Colonic mucosa (tissue), 4 donors: ENCODE data around the gene NEIL3. TPM values are rescaled to one million over a fixed set of nuclear protein-coding genes. Genes with fewer than 3 reads are reported as not detected.

Experiments
- DNase-seq: peaks from one replicate; pipeline ENCODE4 v3.0.0-alpha.2; 2020
- H3K27ac ChIP-seq: fragments of 200-600 bp; one replicate; pipeline ENCODE4 v1.8.0; 2021
- H3K27me3 ChIP-seq: fragments of 200-600 bp; one replicate; pipeline ENCODE4 v1.8.0; 2021
- H3K36me3 ChIP-seq: fragments of 200-600 bp; one replicate; pipeline ENCODE4 v1.8.0; 2021
- H3K4me1 ChIP-seq: fragments of 200-600 bp; one replicate; pipeline ENCODE4 v1.8.0; 2021; ENCODE audit warnings: mild to moderate bottlenecking
- H3K4me3 ChIP-seq: fragments of 200-600 bp; one replicate; pipeline ENCODE4 v1.8.0; 2021
- H3K9ac ChIP-seq, 2 donors: one replicate each; pipeline ENCODE4 v1.7.0; 2013; ENCODE audit warnings: control low read depth in 2 of 2, low read depth in 2 of 2, low read length in 2 of 2
- H3K9me3 ChIP-seq: fragments of 200-600 bp; one replicate; pipeline ENCODE4 v1.8.0; 2021
- intact Hi-C: fragments of 100-400 bp; cut with DNase I; formaldehyde crosslinking; loops from one replicate; pipeline ENCODE4 v1.14.1; 2022
- total RNA-seq, 2 donors: library from RNA; stranded (reverse); fragmentation: NEBNext Ultra II Directional in 1 of 2; extraction: Animal tissue kit (Norgen Biotek cat#: 25700) in 1 of 2; gene quantifications; one replicate each; pipeline ENCODE4 v1.2.1, GENCODE V29; 2021
- TF ChIP-seq, protein P1 (sequence below): fragments of 200-600 bp; IDR thresholded peaks from one replicate; pipeline ENCODE4 v1.8.0; 2022; ENCODE audit warnings: antibody characterized with exemption, mild to moderate bottlenecking
- donor health status: healthy.
- donor health status: DM: no; HTN: no; CAD: no.
- donor health status: DM: no; HTN: no; CAD: no.

The NEIL3 gene
- total RNA-seq, 2 donors from 2014 or later: 2.5 to 6.1 TPM

DNA sequence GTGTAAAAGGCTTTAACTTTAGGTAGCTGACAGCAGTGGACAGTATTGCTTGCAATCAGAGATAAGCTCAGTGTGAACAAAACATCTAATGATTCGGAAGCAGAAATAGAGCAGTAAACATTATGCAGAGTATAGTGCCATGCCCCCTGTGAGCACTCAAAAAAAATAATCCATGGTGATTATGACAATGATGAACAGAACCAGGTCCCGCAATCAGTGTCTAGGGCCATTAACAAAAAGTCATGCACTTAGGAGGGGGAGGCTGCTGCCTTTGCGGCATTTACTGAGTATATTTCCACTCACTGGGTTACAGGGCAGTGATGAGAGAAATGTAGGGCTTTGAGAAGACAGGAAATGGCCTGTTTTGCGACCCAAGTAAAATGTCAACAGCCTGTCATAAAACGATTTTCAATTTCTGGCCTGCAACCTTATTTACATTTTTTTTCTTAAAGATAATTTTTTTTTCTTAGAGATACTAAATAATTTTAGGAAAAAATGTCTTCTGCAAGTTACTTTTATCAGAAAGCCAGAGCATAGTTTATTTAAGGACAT, 27.3 kb upstream of the NEIL3 start:
- no peaks in the 10 kb centered on the region for H3K27me3 ChIP-seq
- H3K4me1 ChIP-seq: no peaks in the 10 kb centered on the region
- H3K9ac ChIP-seq: no peak overlapping the region
- intact Hi-C loops: no loop called here
- no peak for DNase-seq
- TF ChIP-seq, protein P1, sequence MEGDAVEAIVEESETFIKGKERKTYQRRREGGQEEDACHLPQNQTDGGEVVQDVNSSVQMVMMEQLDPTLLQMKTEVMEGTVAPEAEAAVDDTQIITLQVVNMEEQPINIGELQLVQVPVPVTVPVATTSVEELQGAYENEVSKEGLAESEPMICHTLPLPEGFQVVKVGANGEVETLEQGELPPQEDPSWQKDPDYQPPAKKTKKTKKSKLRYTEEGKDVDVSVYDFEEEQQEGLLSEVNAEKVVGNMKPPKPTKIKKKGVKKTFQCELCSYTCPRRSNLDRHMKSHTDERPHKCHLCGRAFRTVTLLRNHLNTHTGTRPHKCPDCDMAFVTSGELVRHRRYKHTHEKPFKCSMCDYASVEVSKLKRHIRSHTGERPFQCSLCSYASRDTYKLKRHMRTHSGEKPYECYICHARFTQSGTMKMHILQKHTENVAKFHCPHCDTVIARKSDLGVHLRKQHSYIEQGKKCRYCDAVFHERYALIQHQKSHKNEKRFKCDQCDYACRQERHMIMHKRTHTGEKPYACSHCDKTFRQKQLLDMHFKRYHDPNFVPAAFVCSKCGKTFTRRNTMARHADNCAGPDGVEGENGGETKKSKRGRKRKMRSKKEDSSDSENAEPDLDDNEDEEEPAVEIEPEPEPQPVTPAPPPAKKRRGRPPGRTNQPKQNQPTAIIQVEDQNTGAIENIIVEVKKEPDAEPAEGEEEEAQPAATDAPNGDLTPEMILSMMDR: no peak
- no peak overlapping the region for H3K4me3 ChIP-seq
- no peak overlapping the region for H3K27ac ChIP-seq
- H3K36me3 ChIP-seq: no peaks in the 10 kb centered on the region
- H3K9me3 ChIP-seq: no peaks in the 10 kb centered on the region

DNA sequence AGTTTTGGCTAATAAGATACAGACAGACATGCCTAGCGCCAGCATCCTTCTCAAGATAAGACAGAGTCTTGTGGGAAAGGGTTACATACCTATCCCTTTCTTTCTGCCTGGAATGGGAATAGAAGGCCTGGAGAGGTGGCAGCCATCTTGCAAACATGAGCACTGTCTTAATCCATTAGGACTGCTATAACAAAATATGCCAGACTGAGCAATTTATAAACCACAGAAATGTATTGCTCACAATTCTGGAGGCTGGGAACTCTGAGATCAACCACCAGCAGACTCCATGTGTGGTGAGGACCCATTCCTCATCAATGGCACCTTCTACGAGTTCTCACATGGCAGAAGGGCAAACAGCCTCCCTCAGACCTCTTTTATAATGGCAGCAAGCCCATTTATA, 26.5 kb upstream of the NEIL3 start:
- Histone ChIP-seq H3K4me1 (no peaks in the 10 kb centered on the region), H3K27ac (no peak overlapping the region), H3K9me3 (no peaks in the 10 kb centered on the region), H3K4me3 (no peak overlapping the region), H3K36me3 (no peaks in the 10 kb centered on the region), H3K9ac (no peak overlapping the region), H3K27me3 (no peaks in the 10 kb centered on the region)
- TF ChIP-seq, protein P1: no peak
- DNase-seq: no peak
- intact Hi-C loops: no loop called here

DNA sequence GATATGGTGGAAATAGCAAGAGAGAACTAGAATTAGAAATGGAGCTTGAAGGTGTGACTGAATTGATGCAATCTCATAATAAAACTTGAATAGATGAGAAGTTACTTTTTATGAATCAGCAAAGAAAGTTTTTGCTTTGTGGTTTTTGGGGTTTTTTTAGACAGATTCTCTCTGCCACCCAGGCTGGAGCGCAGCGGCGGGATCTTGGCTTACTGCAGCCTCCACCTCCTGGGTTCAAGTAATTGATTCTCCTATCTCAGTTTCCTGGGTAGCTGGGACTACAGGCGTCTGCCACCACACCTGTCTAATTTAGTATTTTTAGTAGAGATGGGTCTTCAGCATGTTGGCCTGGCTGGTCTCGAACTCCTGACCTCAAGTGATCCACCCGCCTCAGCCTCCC, 23.7 kb upstream of the NEIL3 start:
- intact Hi-C loops: no loop called here
- Histone ChIP-seq H3K9me3 (no peaks in the 10 kb centered on the region), H3K27me3 (no peaks in the 10 kb centered on the region), H3K9ac (no peak overlapping the region), H3K27ac (no peak overlapping the region), H3K4me3 (no peak overlapping the region), H3K36me3 (no peaks in the 10 kb centered on the region), H3K4me1 (no peaks in the 10 kb centered on the region)
- TF ChIP-seq, protein P1: no peak
- DNase-seq: no peak

DNA sequence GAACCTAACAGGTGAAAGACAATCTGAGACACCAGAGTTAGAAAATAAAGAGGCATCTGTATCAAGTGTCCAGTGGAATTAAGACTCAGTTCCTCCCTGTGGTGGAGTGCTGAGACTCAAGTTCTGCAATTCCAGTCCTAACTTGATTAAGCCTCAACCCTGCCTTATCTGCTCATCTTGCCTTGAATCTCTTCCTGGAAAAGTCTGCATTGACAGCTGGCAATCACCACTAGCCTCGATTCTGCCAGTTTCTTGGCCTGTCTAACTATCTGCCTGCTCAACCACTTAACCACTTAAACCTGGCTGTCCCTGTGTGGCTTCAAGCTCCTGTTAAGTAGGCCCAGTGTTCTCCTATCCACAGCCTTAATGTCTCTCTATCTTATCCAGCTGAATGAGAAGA, 22.4 kb upstream of the NEIL3 start:
- no peak for DNase-seq
- H3K27me3 ChIP-seq: no peaks in the 10 kb centered on the region
- no peak overlapping the region for H3K4me3 ChIP-seq
- TF ChIP-seq, protein P1: no peak
- no peaks in the 10 kb centered on the region for H3K4me1 ChIP-seq
- no peak overlapping the region for H3K9ac ChIP-seq
- H3K36me3 ChIP-seq: no peaks in the 10 kb centered on the region
- intact Hi-C loops: no loop called here
- no peak overlapping the region for H3K27ac ChIP-seq
- no peaks in the 10 kb centered on the region for H3K9me3 ChIP-seq

DNA sequence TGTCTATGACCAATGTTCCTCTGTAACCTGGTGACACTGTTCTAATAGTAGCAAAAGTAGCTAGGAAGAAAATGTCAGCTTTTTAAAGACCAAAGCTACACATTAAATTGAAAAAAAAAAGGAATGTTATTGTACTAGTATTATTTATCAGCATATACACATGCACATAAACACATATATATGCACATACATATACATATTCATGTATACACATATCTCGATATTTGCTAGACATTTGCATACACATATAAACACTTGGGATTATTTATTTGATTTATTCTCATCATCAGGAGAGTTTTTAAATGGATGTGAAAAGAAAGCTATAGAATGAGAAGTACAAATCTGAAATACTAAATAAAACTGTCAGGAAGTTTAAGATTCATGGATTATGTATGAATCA, 21.3 kb upstream of the NEIL3 start:
- TF ChIP-seq, protein P1: no peak
- H3K9ac ChIP-seq: no peak overlapping the region
- no peaks in the 10 kb centered on the region for H3K9me3 ChIP-seq
- intact Hi-C loops: no loop called here
- no peaks in the 10 kb centered on the region for H3K36me3 ChIP-seq
- no peaks in the 10 kb centered on the region for H3K27me3 ChIP-seq
- no peaks in the 10 kb centered on the region for H3K4me1 ChIP-seq
- DNase-seq: no peak
- no peak overlapping the region for H3K4me3 ChIP-seq
- H3K27ac ChIP-seq: no peak overlapping the region
